OCI-LY7 (cell line): ENCODE measurements around the gene NPLOC4. TPM values are rescaled to one million over a fixed set of nuclear protein-coding genes. Genes with fewer than 3 reads are reported as not detected.

Experiments used
- BruUV-seq: library from RNA; stranded (reverse); fragments of 400-500 nt; replicated peaks from 2 replicates; lab custom pipeline; 2021; lab: Mats Ljungman, UMichigan
- CTCF ChIA-PET: fragments of 300-600 bp; sonication (Branson Sonifier 250); formaldehyde crosslinking; loops from one replicate; lab custom pipeline; 2022; ENCODE audit warnings: antibody characterized with exemption; ENCODE audit not compliant: unreplicated experiment; lab: Charles Lee
- POLR2A ChIA-PET: fragments of 300-600 bp; sonication (Branson Sonifier 250); formaldehyde crosslinking; loops from one replicate; lab custom pipeline; 2022; ENCODE audit warnings: antibody characterized with exemption; lab: Charles Lee
- DNase-seq: peaks from one replicate; pipeline ENCODE4 v3.0.0-alpha.2; 2015; ENCODE audit warnings: low spot score
- H2AFZ ChIP-seq: fragments of 200-600 bp; sonication (generic), shearing (Covaris generic); 2 replicates; pipeline ENCODE4 v1.6.1; 2014; ENCODE audit warnings: mild to moderate bottlenecking, antibody characterized with exemption, low read length, moderate library complexity
- H3K27ac ChIP-seq: fragments of 200-600 bp; sonication (generic); 2 replicates; pipeline ENCODE4 v1.5.1; 2014; ENCODE audit warnings: mixed run types, low read depth, mild to moderate bottlenecking, moderate library complexity, low read length, inconsistent platforms; ENCODE audit not compliant: poor library complexity, severe bottlenecking
- H3K36me3 ChIP-seq: fragments of 200-600 bp; sonication (generic); 2 replicates; pipeline ENCODE4 v1.6.1; 2014; ENCODE audit warnings: mild to moderate bottlenecking, antibody characterized with exemption, low read length, moderate library complexity, mixed read lengths; ENCODE audit not compliant: insufficient read depth
- H3K4me1 ChIP-seq: fragments of 200-600 bp; sonication (generic); 2 replicates; pipeline ENCODE4 v1.5.1; 2014; ENCODE audit warnings: mild to moderate bottlenecking, low read length; ENCODE audit not compliant: insufficient read depth, poor library complexity, severe bottlenecking
- H3K4me2 ChIP-seq: fragments of 200-600 bp; sonication (generic); 2 replicates; pipeline ENCODE4 v1.6.1; 2014; ENCODE audit warnings: mild to moderate bottlenecking, low read length
- H3K4me3 ChIP-seq: fragments of 200-600 bp; sonication (generic); 2 replicates; pipeline ENCODE4 v1.5.1; 2014; ENCODE audit warnings: mild to moderate bottlenecking, low read depth, low read length; ENCODE audit not compliant: poor library complexity, severe bottlenecking
- H3K79me2 ChIP-seq: fragments of 200-600 bp; sonication (generic); 2 replicates; pipeline ENCODE4 v1.6.1; 2016; ENCODE audit warnings: low read depth, mild to moderate bottlenecking, low read length, moderate library complexity, mixed read lengths; ENCODE audit not compliant: insufficient read depth
- H3K9me2 ChIP-seq: fragments of 200-600 bp; sonication (generic); 2 replicates; pipeline ENCODE4 v1.6.1; 2016; ENCODE audit warnings: mild to moderate bottlenecking, low read length, mixed read lengths; ENCODE audit not compliant: insufficient read depth
- H3K9me3 ChIP-seq: fragments of 200-600 bp; sonication (generic); 2 replicates; pipeline ENCODE4 v1.6.1; 2014; ENCODE audit warnings: mild to moderate bottlenecking, mixed run types, low read length, mixed read lengths
- H4K20me1 ChIP-seq: fragments of 200-600 bp; sonication (generic); 2 replicates; pipeline ENCODE4 v1.6.1; 2014; ENCODE audit warnings: mild to moderate bottlenecking, antibody characterized with exemption, low read length, moderate library complexity, mixed read lengths; ENCODE audit not compliant: insufficient read depth
- EZH2phosphoT487 ChIP-seq: fragments of 200-600 bp; sonication (generic); IDR thresholded peaks from 2 replicates; pipeline ENCODE4 v1.6.1; 2018; ENCODE audit warnings: low read depth, borderline replicate concordance, mild to moderate bottlenecking, mixed run types, antibody characterized with exemption, low read length, moderate library complexity, mixed read lengths
- intact Hi-C: fragments of 100-400 bp; cut with micrococcal nuclease; formaldehyde crosslinking; loops from one replicate; pipeline ENCODE4 v1.10.0; 2022; ENCODE audit not compliant: unreplicated experiment
- total RNA-seq, 2 experiments: library from RNA; depleted of rRNA in 1 of 2; stranded (reverse); fragments of >200 nt in 1 of 2; shearing (Covaris generic) in 1 of 2; gene quantifications; 2 replicates each; pipeline ENCODE4 v1.2.3, GENCODE V29; 2014 to 2022
- TF ChIP-seq, protein P1 (sequence below): fragments of 200-600 bp; sonication (generic); conservative IDR thresholded peaks from 2 replicates; pipeline ENCODE4 v1.5.1; 2014; ENCODE audit warnings: mild to moderate bottlenecking, antibody characterized with exemption, low read length, moderate library complexity, mixed read lengths

Gene NPLOC4
- total RNA-seq, 2 experiments from 2014 or later, result 69.6 to 118 TPM

DNA sequence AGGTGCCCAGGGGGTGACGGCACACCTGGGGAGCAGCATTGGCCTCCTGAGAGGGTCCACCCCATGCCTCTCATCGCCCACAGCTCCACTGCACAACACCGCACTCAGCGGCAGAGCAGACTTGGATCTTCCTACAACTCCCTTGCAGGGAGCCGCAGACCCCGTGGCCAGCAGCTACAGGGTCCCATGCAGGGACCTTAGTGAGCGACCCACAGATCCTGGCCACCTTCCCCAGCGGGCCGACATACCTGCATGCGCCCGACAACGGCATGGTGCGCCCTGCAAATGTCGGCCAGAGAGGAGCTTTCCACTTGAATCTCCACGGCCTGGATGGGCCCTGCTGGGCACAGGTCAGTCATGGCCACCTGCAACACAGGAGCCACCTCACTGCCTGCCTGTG is 93.2 kb downstream of the NPLOC4 start:
- Histone ChIP-seq H3K27ac (no peak overlapping the region), H3K4me3 (no peak overlapping the region), H2AFZ (no peak overlapping the region), H3K36me3 (peaks cover 73% of the 10 kb centered on the region), H3K9me2 (no peaks in the 10 kb centered on the region), H3K4me1 (no peaks in the 10 kb centered on the region), H3K9me3 (no peaks in the 10 kb centered on the region), H4K20me1 (no peaks in the 10 kb centered on the region), H3K79me2 (no peaks in the 10 kb centered on the region), H3K4me2 (no peak overlapping the region)
- POLR2A ChIA-PET, result interaction anchor here (0.6 to 1.1 kb wide), 2 partner anchors 10 to 108 kb away, joined by 3 read pairs; no protein-coding TSS in a partner anchor
- no peak for TF ChIP-seq EZH2phosphoT487
- TF ChIP-seq, protein P1, sequence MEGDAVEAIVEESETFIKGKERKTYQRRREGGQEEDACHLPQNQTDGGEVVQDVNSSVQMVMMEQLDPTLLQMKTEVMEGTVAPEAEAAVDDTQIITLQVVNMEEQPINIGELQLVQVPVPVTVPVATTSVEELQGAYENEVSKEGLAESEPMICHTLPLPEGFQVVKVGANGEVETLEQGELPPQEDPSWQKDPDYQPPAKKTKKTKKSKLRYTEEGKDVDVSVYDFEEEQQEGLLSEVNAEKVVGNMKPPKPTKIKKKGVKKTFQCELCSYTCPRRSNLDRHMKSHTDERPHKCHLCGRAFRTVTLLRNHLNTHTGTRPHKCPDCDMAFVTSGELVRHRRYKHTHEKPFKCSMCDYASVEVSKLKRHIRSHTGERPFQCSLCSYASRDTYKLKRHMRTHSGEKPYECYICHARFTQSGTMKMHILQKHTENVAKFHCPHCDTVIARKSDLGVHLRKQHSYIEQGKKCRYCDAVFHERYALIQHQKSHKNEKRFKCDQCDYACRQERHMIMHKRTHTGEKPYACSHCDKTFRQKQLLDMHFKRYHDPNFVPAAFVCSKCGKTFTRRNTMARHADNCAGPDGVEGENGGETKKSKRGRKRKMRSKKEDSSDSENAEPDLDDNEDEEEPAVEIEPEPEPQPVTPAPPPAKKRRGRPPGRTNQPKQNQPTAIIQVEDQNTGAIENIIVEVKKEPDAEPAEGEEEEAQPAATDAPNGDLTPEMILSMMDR, result no peak
- no peak for DNase-seq
- BruUV-seq, result no TSS peak
- CTCF ChIA-PET, result no interaction called here
- intact Hi-C loops, result no loop called here

DNA sequence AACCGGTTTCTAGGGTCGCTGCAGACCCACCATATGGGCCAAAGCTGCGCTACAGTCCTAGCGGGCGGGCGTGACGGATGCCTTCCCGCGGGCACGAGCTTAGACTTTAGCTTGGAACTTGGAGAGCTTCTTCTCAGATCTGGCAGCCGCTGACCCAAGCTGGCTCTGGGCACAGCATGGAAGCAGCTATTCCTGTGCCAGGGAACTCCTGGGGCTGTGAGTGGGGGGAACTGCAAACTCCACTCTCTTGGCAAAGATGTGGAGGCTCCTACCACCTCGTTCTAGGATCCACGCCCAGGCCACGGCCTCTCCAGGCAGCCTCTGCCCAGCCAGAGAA is 93.6 kb downstream of the NPLOC4 start:
- TF ChIP-seq, protein P1, result no peak
- no peak for TF ChIP-seq EZH2phosphoT487
- Histone ChIP-seq H3K9me3 (no peaks in the 10 kb centered on the region), H3K79me2 (no peaks in the 10 kb centered on the region), H3K4me3 (no peak overlapping the region), H3K4me2 (no peak overlapping the region), H2AFZ (no peak overlapping the region), H3K4me1 (no peaks in the 10 kb centered on the region), H3K27ac (no peak overlapping the region), H4K20me1 (no peaks in the 10 kb centered on the region), H3K36me3 (peaks cover 70% of the 10 kb centered on the region), H3K9me2 (no peaks in the 10 kb centered on the region)
- intact Hi-C loops, result no loop called here
- BruUV-seq, result no TSS peak
- ChIA-PET CTCF (no interaction called here), POLR2A (interaction anchor here (1.1 kb wide), 1 partner anchor 9 kb away, joined by 3 read pairs; no protein-coding TSS in a partner anchor)
- DNase-seq, result no peak

DNA sequence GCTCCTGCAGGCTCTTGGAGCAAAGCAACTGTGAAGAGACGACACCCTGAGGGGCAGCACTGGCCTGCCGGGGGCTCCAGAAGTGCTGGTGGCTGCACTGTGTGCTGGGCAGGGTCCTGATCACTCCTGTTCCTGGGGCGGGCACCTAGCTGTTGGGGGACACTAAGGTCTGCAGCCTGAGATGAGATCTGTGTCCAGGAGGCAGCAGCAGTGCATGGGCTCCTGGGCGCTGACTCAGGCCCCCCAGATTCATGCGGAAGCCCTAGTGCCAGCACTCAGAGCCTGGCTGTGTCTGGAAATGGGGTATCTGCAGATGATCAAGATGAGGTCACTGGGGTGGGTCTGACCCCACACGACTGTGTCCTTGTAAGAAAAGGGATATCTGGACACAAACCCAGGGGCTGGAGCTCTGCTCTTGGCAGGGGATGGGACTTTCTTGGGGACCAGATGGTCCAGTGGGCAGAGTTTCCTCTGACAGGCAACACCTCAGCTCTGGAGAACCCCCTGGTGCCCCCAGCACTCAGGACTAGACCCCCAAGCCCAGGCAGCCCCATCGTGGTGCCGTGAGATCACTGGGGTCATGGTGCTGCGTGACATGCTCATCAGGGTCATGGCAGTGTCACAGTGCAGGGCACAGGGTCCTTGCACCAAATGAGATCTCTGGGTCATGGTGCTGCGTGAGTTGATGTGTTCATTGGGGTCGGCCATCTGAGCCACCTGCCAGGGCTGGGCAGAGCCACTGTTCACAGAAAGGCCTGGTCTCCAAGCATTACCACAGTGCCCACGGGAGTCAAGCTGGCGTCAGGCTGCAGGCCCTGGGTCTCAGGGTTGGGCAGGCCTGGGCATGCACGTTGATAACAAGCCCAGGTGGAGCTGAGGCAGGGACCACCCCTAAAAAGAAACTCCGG is 94.2 kb downstream of the NPLOC4 start:
- Histone ChIP-seq H3K9me2 (no peaks in the 10 kb centered on the region), H3K27ac (no peak overlapping the region), H3K9me3 (no peaks in the 10 kb centered on the region), H3K4me3 (no peak overlapping the region), H3K4me2 (no peak overlapping the region), H4K20me1 (no peaks in the 10 kb centered on the region), H3K79me2 (no peaks in the 10 kb centered on the region), H3K36me3 (peaks cover 64% of the 10 kb centered on the region), H3K4me1 (no peaks in the 10 kb centered on the region), H2AFZ (no peak overlapping the region)
- TF ChIP-seq EZH2phosphoT487, result no peak
- TF ChIP-seq, protein P1, result no peak
- BruUV-seq, result no TSS peak
- no peak for DNase-seq
- ChIA-PET POLR2A (no interaction called here), CTCF (no interaction called here)
- intact Hi-C loops, result no loop called here
